ENCODE data around the gene SPDYE3. TPM values are rescaled to one million over a fixed set of nuclear protein-coding genes. Genes with fewer than 3 reads are reported as not detected.
"Not testable (repeated sequence)": the region's sequence is repeated elsewhere in the genome, so short reads cannot be mapped to it uniquely, and the experiment has no call there.

Gene SPDYE3
- total RNA-seq, 1 experiment from 2014 or later, result not detected

GRCh38 chr7:100335566-100336466 lies 28.3 kb downstream of the SPDYE3 start:
- H3K4me1 Mint-ChIP-seq; CTCF ChIA-PET; H3K9me3 Mint-ChIP-seq; H3K27me3 Mint-ChIP-seq (ENCODE audit: low read depth): not testable (repeated sequence)
- peaks cover 28% of the 10 kb centered on the region for H3K36me3 Mint-ChIP-seq
- POLR2A ChIA-PET, result interaction anchor here (1.0 kb wide), 1 partner anchor 9 kb away, joined by 3 read pairs; no protein-coding TSS in a partner anchor
- H3K4me3 Mint-ChIP-seq, result peak overlapping the region; percentile 88
- peak; percentile 31; the same call in 1 of the 2 replicates for TF ChIP-seq USF1 (CRISPR knock-in tag; IDR thresholded peaks at IDR 0.05)
- peak; percentile 79 for TF ChIP-seq FOXP1 (CRISPR knock-in tag; IDR thresholded peaks at IDR 0.05; ENCODE audit: borderline replicate concordance)
- peak; percentile 86 for TF ChIP-seq SP1 (CRISPR knock-in tag; conservative IDR thresholded peaks at IDR 0.05)
- TF ChIP-seq FOXP4 (CRISPR knock-in tag; IDR thresholded peaks at IDR 0.05), result peak; percentile 42; the same call in 1 of the 2 replicates
- peak; percentile 75 for TF ChIP-seq TEAD1 (CRISPR knock-in tag; IDR thresholded peaks at IDR 0.05)
- TF ChIP-seq NFYB (CRISPR knock-in tag; conservative IDR thresholded peaks at IDR 0.05; ENCODE audit: low read depth), result peak; percentile 96
- 0 out of 2 replicates have a peak, but pooled peaks have one; percentile 52 for TF ChIP-seq SMAD4 (CRISPR knock-in tag; IDR thresholded peaks at IDR 0.05)
- peak; percentile 96 for TF ChIP-seq MYBL2 (CRISPR knock-in tag; IDR thresholded peaks at IDR 0.05)
- TF ChIP-seq ZNF416 (CRISPR knock-in tag; IDR thresholded peaks at IDR 0.05), result peak; percentile 88; the same call in 1 of the 2 replicates
- peak; percentile 84 for TF ChIP-seq MAX (CRISPR knock-in tag; IDR thresholded peaks at IDR 0.05)
- TF ChIP-seq TEAD4 (CRISPR knock-in tag; IDR thresholded peaks at IDR 0.05), result peak; percentile 29; the same call in 1 of the 2 replicates
- TF ChIP-seq ZNF232 (CRISPR knock-in tag; IDR thresholded peaks at IDR 0.05), result 0 out of 2 replicates have a peak, but pooled peaks have one; percentile 58
- TF ChIP-seq CREM (CRISPR knock-in tag; IDR thresholded peaks at IDR 0.05), result peak; percentile 65; the same call in 1 of the 2 replicates
- 0 out of 2 replicates have a peak, but pooled peaks have one; percentile 47 for TF ChIP-seq JUN (CRISPR knock-in tag; IDR thresholded peaks at IDR 0.05)
- 0 out of 2 replicates have a peak, but pooled peaks have one; percentile 2 for TF ChIP-seq HMGA2 (CRISPR knock-in tag; IDR thresholded peaks at IDR 0.05)
- TF ChIP-seq ZBTB43 (CRISPR knock-in tag; IDR thresholded peaks at IDR 0.05), result 0 out of 2 replicates have a peak, but pooled peaks have one; percentile 61
- peak; percentile 41; the same call in 1 of the 2 replicates for TF ChIP-seq KAT7 (CRISPR knock-in tag; IDR thresholded peaks at IDR 0.05; ENCODE audit: borderline replicate concordance)
- DNase-seq (ENCODE audit: low spot score), result peak; percentile 94
- peak; percentile 95 for ATAC-seq
- H3K27ac Mint-ChIP-seq, result peak overlapping the region; percentile 95

- Mint-ChIP-seq H3K36me3 (peaks cover 48% of the 10 kb centered on the region), H3K4me3 (peak overlapping the region; percentile 64; the same call in 1 of the 2 replicates)
- CTCF ChIA-PET; H3K27ac Mint-ChIP-seq; DNase-seq (ENCODE audit: low spot score); ATAC-seq; H3K27me3 Mint-ChIP-seq (ENCODE audit: low read depth); H3K4me1 Mint-ChIP-seq; POLR2A ChIA-PET; H3K9me3 Mint-ChIP-seq: not testable (repeated sequence)
Measured at GRCh38 chr7:100338083-100338696, 30.7 kb downstream of the SPDYE3 start.

- H3K9me3 Mint-ChIP-seq; CTCF ChIA-PET; H3K4me3 Mint-ChIP-seq; POLR2A ChIA-PET; H3K4me1 Mint-ChIP-seq; DNase-seq (ENCODE audit: low spot score); ATAC-seq; H3K27ac Mint-ChIP-seq; H3K27me3 Mint-ChIP-seq (ENCODE audit: low read depth): not testable (repeated sequence)
- peaks cover 66% of the 10 kb centered on the region for H3K36me3 Mint-ChIP-seq
Measured at GRCh38 chr7:100341286-100341685, 33.8 kb downstream of the SPDYE3 start.
